ENCODE data around the gene TRIM2.

Gene TRIM2

DNA sequence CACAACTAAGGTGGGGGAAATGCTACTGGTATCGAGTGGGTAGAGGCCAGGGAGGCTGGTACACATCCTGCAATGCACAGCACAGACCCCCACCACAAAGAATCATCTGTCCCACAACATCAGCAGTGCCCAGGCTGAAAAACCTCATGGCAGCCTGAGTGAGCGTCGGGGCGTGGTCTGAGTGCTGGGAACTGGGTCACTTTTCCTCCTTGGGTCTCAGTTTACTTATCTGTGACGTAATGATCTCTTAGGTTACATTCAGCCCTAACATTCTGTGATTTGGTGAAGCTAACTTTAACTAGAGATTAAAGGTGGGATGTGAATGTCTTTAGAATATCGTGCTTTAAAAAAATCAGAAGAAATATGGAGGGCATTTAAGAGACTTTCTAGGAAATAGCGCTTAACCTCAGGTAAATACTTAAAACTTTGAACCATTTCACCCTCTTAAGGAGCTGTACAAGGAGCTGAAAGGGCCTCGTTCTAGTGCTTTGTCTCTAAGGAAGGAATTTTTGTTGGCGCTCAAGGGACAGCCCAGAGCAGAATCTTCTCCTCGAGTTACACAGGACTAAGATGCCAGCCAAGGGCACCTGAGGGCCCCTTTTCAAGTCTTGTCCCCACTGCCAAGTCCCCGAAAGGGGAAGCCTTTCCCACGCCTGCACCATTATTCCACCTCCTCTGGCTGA lies 18.1 kb upstream of the TRIM2 start:
- Histone ChIP-seq H3K9me3 (ENCODE audit: control insufficient read depth, low read length) (no peaks in the 10 kb centered on the region), H3K9ac (no peak overlapping the region), H3K4me2 (ENCODE audit: low read length) (no peak overlapping the region), H3K36me3 (ENCODE audit: control insufficient read depth, insufficient read depth, low read length) (no peaks in the 10 kb centered on the region), H3K79me2 (no peaks in the 10 kb centered on the region), H3K27ac (no peak overlapping the region), H3K27me3 (ENCODE audit: control insufficient read depth, insufficient read depth, low read length) (no peaks in the 10 kb centered on the region), H3K4me1 (no peaks in the 10 kb centered on the region), H3K4me3 (ENCODE audit: low read depth, low read length) (no peak overlapping the region), H2AFZ (no peak overlapping the region)
- TF ChIP-seq, protein P1, sequence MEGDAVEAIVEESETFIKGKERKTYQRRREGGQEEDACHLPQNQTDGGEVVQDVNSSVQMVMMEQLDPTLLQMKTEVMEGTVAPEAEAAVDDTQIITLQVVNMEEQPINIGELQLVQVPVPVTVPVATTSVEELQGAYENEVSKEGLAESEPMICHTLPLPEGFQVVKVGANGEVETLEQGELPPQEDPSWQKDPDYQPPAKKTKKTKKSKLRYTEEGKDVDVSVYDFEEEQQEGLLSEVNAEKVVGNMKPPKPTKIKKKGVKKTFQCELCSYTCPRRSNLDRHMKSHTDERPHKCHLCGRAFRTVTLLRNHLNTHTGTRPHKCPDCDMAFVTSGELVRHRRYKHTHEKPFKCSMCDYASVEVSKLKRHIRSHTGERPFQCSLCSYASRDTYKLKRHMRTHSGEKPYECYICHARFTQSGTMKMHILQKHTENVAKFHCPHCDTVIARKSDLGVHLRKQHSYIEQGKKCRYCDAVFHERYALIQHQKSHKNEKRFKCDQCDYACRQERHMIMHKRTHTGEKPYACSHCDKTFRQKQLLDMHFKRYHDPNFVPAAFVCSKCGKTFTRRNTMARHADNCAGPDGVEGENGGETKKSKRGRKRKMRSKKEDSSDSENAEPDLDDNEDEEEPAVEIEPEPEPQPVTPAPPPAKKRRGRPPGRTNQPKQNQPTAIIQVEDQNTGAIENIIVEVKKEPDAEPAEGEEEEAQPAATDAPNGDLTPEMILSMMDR (IDR thresholded peaks at IDR 0.05), result no peak

GRCh38 chr4:153189016-153189801 lies 15.0 kb upstream of the TRIM2 start:
- no peak overlapping the region for H3K4me3 ChIP-seq (ENCODE audit: low read depth, low read length)
- H2AFZ ChIP-seq, result no peak overlapping the region
- TF ChIP-seq, protein P1 (IDR thresholded peaks at IDR 0.05), result no peak
- H3K36me3 ChIP-seq (ENCODE audit: control insufficient read depth, insufficient read depth, low read length), result no peaks in the 10 kb centered on the region
- no peaks in the 10 kb centered on the region for H3K4me1 ChIP-seq
- no peak overlapping the region for H3K9ac ChIP-seq
- H3K79me2 ChIP-seq, result no peaks in the 10 kb centered on the region
- H3K27me3 ChIP-seq (ENCODE audit: control insufficient read depth, insufficient read depth, low read length), result no peaks in the 10 kb centered on the region
- H3K9me3 ChIP-seq (ENCODE audit: control insufficient read depth, low read length), result no peaks in the 10 kb centered on the region
- H3K27ac ChIP-seq, result no peak overlapping the region
- H3K4me2 ChIP-seq (ENCODE audit: low read length), result no peak overlapping the region

DNA sequence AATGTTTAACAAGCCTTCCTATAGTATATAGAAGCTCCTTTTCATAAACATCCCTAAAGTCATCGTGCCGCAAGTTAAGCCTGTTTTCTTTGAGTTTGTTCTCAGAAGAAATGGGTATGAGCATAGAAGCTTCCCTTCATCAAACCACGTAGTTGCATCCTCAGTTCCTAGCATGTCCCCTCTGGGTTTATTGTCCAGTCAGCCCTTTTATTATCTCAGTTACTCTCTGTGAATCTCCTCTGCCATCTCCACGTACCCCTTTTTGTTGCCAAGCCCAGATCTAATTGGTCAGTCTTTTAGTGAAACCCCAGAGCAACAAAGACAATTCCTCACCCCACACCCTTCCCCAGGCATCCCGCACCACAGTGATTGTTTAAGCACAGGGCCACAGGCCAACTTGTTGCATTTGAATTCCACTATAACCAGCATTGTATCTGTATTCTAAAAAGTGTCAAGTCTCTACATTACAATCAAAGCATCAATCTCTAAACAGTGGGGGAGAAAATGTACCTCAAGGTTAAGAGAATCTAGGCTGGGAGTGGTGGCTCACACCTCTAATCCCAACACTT lies 12.4 kb upstream of the TRIM2 start:
- H3K4me3 ChIP-seq (ENCODE audit: low read depth, low read length), result no peak overlapping the region
- H3K9ac ChIP-seq, result no peak overlapping the region
- no peaks in the 10 kb centered on the region for H3K36me3 ChIP-seq (ENCODE audit: control insufficient read depth, insufficient read depth, low read length)
- no peaks in the 10 kb centered on the region for H3K27me3 ChIP-seq (ENCODE audit: control insufficient read depth, insufficient read depth, low read length)
- no peak overlapping the region for H3K4me2 ChIP-seq (ENCODE audit: low read length)
- no peak overlapping the region for H2AFZ ChIP-seq
- no peaks in the 10 kb centered on the region for H3K79me2 ChIP-seq
- H3K9me3 ChIP-seq (ENCODE audit: control insufficient read depth, low read length), result no peaks in the 10 kb centered on the region
- H3K27ac ChIP-seq, result no peak overlapping the region
- TF ChIP-seq, protein P1 (IDR thresholded peaks at IDR 0.05), result no peak
- H3K4me1 ChIP-seq, result no peaks in the 10 kb centered on the region

GRCh38 chr4:153197301-153197700 lies 6.9 kb upstream of the TRIM2 start:
- H3K79me2 ChIP-seq, result no peaks in the 10 kb centered on the region
- H3K4me2 ChIP-seq (ENCODE audit: low read length), result no peak overlapping the region
- H3K9me3 ChIP-seq (ENCODE audit: control insufficient read depth, low read length), result no peaks in the 10 kb centered on the region
- no peak overlapping the region for H2AFZ ChIP-seq
- no peaks in the 10 kb centered on the region for H3K36me3 ChIP-seq (ENCODE audit: control insufficient read depth, insufficient read depth, low read length)
- no peaks in the 10 kb centered on the region for H3K4me1 ChIP-seq
- H3K27me3 ChIP-seq (ENCODE audit: control insufficient read depth, insufficient read depth, low read length), result no peaks in the 10 kb centered on the region
- no peak overlapping the region for H3K9ac ChIP-seq
- no peak overlapping the region for H3K4me3 ChIP-seq (ENCODE audit: low read depth, low read length)
- H3K27ac ChIP-seq, result no peak overlapping the region
- TF ChIP-seq, protein P1 (IDR thresholded peaks at IDR 0.05), result no peak
